HG03558 (cell line): Measurements from ENCODE around the gene ADCY6.
"Not testable (repeated sequence)": the region's sequence is repeated elsewhere in the genome, so short reads cannot be mapped to it uniquely, and the experiment has no call there.

Source experiments
- ATAC-seq: cut with Tn5 transposase; IDR thresholded peaks from one replicate; pipeline ENCODE4 v1.9.1; 2021; ENCODE audit warnings: moderate number of reproducible peaks; ENCODE audit not compliant: unreplicated experiment; ENCODE audit errors: extremely low read depth

ADCY6 gene

GRCh38 chr12:48767521-48767920 is 21.4 kb downstream of the ADCY6 start:
- no peak for ATAC-seq

GRCh38 chr12:48767047-48767446 is 21.8 kb downstream of the ADCY6 start:
- ATAC-seq = no peak

- no peak for ATAC-seq
Observed at GRCh38 chr12:48765753-48766162, 23.1 kb downstream of the ADCY6 start.

- no peak for ATAC-seq
Observed at GRCh38 chr12:48764521-48764920, 24.4 kb downstream of the ADCY6 start.

- ATAC-seq = no peak
Observed at GRCh38 chr12:48758737-48759136, 30.2 kb downstream of the ADCY6 start.

- ATAC-seq = no peak
Observed at GRCh38 chr12:48758186-48758585, 30.7 kb downstream of the ADCY6 start.

- no peak for ATAC-seq
Observed at GRCh38 chr12:48750769-48751356, 38.0 kb downstream of the ADCY6 start.

- ATAC-seq = no peak
Observed at GRCh38 chr12:48750215-48750614, 38.7 kb downstream of the ADCY6 start.

GRCh38 chr12:48744251-48745008 is 44.5 kb downstream of the ADCY6 start:
- ATAC-seq = no peak

GRCh38 chr12:48739618-48740269 is 49.1 kb downstream of the ADCY6 start:
- ATAC-seq = no peak

- ATAC-seq = no peak
Observed at GRCh38 chr12:48736456-48736855, 52.4 kb downstream of the ADCY6 start.

GRCh38 chr12:48728807-48729206 is 60.1 kb downstream of the ADCY6 start:
- ATAC-seq = no peak

GRCh38 chr12:48720737-48721136 is 68.2 kb downstream of the ADCY6 start:
- ATAC-seq = not testable (repeated sequence)

GRCh38 chr12:48720171-48720570 is 68.7 kb downstream of the ADCY6 start:
- ATAC-seq = not testable (repeated sequence)

- not testable (repeated sequence) for ATAC-seq
Observed at GRCh38 chr12:48719002-48719401, 69.9 kb downstream of the ADCY6 start.

GRCh38 chr12:48717252-48717695 is 71.6 kb downstream of the ADCY6 start:
- ATAC-seq = no peak

- peak; percentile 91 for ATAC-seq
Observed at GRCh38 chr12:48716493-48717251, 72.2 kb downstream of the ADCY6 start, which contains the start of gene CCNT1. CCNT1 (minus strand) TSS chr12:48716707; CDS start chr12:48716675, 32 bp downstream.
